Stimulated activated CD8-positive, alpha-beta memory T cell treated with anti-CD3 and anti-CD28 coated beads, Interleukin-15, amount 100 ng/mL, for 4 hours (primary cell): ENCODE results near the gene LDB2.
"Not testable (repeated sequence)": the region's sequence is repeated elsewhere in the genome, so short reads cannot be mapped to it uniquely, and the experiment has no call there.

Source experiments
- DNase-seq, 2 donors: peaks; one replicate each; pipeline ENCODE4 v3.0.0-alpha.2; 2020; ENCODE audit warnings: low read depth in 2 of 2

The LDB2 gene

DNA sequence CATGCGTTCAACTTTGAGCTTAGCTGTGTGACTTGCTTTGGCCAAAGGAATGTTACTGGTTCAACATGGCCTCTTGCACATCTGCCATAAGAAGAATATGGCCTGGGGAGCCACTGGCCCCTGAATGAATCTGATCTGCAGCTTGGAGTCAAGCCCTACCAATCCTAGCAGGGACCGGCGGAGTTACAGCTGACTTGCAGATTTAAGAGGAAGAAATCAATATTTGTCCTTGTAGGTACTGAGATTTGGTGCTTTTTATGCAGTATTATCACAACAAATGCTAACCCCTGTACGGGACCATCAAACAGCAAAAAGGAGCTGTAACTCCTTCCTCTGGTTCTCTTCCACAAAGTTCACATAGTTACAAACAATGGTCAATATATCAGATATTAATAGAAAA, 252.0 kb downstream of the LDB2 start:
- no peak for DNase-seq

DNA sequence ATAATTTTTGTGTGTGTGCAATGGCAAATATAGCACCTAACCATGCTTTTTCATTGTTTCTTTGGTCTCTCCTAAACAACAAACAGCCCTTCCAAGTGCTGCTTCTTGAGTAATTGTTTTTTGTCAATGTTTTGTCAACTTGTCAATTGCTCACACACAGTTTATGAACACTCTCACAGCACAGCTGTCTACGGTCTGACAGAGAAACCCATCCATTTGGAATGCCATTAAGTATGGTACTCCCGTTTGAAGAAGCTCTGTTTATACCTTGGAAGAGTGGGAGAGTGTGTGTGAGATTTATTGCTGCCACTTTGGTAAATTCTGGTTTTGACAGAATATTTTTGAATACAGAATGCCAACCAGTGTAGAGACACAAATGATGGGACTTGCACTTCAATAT, 254.6 kb downstream of the LDB2 start:
- DNase-seq, result no peak

DNA sequence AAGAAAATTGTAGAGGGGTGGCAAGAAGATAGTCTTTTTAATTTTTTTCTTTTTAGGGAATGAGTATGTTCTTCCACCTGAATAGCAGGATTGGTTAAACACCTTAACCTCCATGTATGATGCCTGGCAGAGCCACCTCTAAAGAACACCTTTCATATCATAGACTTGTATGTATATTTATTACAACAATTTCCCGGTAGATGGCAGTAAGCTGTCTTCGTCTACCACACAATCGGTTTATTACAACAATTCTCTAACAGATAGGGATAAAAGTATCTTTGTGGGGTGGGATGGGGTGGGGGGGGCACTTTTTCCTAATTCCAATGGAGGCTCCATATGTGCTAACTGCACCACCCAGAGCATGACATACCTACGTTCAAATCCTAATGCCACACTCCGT, 255.5 kb downstream of the LDB2 start:
- no peak for DNase-seq

DNA sequence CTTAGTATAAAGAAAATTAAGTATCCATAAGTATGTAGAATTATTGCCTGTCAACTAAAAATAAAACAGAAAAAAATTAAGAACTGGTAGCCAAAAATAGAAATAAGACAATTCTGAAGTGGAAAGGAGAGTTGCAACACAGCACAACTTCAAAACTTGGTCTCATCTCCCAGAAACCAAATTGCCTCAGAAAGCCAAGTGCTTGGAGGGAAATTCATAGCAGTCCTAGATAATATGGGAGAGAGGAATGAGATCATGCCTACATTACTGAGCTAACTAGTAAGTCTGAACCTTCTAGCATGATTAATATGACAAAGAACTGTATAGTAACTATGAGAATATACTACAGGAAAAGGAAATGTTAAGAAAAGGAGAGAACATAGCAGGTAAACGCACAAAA, 256.5 kb downstream of the LDB2 start:
- DNase-seq, result no peak

DNA sequence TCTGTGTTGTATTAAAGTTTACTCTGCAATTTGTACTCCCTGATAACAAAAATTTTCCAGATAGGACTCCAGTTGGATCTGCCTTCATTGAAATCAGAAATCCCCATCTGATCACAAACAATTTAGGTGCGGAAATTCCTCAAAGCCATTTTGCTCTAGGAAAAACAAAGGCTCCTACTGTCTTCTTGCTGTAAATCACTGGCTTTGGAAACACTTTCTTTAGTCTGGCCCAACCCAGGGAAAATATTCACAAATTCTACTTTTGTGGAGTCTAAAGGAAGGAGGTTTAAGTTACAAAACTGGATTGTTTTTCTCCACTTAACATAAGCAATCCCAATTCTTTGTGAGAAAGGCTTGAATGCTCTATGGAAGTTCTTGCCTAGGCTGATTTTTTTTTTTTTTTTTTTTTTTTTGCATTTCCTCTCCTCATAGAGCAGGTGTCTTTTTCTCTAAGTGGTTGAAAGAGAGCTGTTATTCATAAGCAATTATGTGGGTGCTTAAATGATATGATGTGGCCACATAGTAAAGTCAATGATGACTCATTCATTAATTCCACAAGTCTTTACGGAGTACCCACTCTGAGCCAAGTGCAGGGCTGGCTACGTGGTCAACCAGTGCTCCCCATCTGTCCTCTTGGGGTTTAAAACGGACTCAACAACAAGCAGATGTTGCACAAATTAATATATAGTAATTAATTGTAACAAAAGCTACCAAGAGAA, 261.4 kb downstream of the LDB2 start:
- DNase-seq, result no peak

DNA sequence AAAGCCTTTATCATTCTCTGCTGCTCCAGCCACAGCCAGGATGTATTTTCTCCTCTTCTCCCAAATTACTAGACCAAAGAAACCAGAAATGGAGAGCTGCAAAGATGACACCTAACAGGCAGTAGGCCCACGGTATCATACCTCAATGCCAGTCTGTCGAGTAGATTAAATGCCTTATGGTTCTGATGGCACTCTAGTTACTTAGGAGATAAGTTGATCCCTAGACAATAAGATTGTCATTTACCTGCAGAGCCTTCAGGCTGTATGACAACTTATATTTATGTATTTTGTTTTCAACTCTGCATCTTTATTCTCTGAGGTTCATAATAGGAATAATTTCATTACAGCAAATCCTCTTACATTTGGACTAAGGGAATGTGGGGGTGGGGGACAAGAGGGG, 262.1 kb downstream of the LDB2 start:
- no peak for DNase-seq

DNA sequence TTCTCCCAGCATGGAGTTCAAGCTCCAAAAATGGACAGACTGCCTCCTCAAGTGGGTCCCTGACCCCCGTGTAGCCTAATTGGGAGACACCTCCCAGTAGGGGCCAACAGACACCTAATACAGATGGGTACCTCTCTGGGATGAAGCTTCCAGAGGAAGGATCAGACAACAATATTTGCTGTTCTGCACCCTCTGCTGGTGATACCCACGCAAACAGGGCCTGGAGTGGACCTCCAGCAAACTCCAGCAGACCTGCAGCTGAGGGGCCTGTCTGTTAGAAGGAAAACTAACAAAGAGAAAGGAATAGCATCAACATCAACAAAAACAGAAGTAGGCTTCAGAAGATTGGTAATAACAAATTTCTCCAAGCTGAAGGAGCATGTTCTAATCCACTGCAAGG, 269.2 kb downstream of the LDB2 start:
- DNase-seq, result not testable (repeated sequence)

DNA sequence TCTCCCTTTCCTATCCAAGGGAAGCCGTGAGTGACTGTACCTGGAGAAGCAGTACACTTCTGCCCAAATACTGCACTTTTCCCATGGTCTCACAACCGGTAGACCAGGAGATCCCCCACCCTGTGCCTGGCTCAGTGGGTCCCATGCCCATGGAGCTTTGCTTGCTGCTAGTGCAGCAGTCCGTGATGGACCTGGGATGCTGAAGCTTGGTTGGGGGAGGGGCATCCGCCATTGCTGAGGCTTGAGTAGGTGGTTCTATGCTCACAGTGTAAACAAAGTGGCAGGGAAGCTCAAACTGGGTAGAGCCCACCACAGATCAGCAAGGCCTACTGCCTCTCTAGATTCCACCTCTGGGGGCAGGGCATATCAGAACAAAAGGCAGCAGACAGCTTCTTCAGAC, 269.6 kb downstream of the LDB2 start:
- not testable (repeated sequence) for DNase-seq

DNA sequence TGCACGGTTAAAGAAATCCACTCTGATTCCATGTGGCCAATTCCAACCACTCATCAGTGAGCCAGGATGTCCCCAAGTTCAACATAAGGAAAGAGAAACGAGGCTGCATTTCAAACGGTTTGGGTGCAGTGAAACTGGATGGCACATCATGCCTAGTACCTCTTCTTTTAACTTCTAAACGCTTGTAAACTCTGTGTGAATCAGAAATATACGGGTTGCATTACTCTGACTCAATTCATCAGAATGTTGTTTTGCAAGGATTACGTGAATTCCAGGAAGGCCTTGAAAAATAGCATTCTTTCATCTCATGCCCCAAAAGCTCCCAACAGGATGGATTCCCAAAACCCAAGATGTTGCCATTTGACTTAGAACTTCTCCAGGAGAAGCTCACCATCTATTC, 270.4 kb downstream of the LDB2 start:
- no peak for DNase-seq

DNA sequence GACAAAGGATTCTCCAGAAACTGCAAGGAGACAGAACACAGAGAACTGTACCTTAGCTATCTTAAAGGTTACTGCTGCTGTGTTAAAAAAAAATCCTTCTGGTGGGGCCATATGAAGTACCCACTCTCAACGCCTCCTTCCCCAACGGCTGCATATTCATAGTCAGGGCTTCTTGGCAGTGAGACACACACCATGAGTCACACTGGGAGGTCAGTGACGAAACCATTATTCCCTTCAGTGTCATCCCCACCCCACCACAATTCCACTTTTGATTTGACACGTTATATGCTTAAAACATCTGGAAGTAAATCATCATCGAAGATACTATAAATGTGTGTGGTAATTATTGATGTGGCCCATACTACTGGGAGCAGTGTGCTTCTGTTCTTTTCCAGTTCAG, 271.5 kb downstream of the LDB2 start:
- no peak for DNase-seq

DNA sequence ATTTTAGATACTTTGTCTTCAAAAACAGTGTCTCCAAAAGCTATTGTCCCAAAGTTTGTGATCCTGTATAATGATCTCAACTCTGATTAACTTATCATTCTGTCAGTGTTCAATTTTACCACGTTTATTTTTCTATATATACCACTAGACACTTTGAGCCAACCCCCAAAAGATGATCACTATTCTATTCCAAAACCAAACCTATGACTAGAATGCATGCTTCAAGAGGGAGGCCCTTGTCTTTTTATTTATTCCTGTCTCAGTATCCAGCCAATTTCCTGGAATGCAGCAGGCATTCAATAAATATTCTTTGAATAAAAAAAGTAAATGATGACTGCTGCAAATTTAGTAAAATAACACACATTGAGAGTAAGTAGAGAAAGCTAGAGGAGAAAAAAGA, 275.6 kb downstream of the LDB2 start:
- DNase-seq, result no peak

DNA sequence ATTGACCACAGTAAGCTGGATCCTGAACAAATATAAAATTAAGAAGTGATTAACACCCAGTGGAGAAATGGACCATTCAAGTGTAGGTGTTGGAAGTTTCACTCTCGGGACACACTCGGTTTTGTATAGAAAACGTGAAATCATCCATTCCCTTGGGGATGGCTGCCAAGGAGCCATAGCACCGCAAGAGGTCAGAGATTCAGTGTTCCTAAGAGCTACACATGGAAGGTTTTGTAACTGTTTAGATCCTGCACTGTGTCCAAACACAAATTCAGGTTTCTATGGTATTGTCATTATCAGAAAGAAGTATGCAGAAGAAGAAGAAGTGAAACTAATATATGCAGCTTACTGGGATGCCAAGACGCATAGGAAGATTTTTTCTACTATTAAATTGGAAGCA, 281.0 kb downstream of the LDB2 start:
- no peak for DNase-seq

DNA sequence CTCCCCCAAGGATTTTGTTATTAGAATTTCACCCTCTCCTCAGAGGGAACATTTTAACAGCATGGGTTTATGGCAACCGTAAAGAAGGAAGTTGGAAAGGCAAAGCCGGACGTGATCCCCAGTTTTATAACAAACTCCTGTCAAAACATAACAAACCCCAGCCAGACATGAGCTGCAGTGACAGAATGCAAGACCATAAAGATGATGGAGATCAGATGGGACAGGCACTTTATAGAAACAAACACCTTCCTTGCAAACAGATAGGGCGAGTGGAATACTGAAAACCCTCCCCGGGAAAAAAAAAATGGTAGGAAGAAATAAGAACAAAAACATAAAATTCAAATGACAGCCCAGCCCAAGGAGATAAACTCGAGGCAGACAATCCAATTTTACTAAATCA, 281.4 kb downstream of the LDB2 start:
- no peak for DNase-seq

DNA sequence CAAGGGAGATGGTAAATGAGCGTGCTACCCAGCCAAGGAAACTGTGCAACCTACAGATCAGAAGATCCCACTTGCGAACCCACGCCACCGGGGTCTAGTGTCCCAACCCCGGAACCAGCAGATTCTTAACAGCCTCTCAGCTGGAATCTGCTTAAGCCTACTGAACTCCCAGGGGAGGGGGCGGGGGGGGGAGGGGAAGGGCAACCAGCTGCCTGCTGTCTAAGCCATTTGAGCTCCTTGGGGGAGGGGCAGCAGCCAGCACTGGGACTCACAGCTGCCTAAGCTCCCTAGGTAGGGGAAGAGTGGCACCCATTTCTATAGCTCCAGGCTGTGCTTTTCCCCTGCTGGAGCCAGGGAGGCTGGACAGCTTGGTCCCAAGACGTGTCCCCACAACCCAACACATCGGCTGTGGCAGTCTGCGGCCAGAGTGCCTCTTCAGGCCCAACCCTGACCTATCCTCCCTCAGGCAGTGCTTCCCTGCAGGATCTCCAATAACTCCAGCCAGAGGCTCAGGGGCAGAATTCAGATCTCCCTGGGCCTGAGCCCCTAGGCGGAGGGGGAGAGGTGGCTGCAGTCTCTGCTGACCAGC, 289.2 kb downstream of the LDB2 start:
- no peak for DNase-seq

DNA sequence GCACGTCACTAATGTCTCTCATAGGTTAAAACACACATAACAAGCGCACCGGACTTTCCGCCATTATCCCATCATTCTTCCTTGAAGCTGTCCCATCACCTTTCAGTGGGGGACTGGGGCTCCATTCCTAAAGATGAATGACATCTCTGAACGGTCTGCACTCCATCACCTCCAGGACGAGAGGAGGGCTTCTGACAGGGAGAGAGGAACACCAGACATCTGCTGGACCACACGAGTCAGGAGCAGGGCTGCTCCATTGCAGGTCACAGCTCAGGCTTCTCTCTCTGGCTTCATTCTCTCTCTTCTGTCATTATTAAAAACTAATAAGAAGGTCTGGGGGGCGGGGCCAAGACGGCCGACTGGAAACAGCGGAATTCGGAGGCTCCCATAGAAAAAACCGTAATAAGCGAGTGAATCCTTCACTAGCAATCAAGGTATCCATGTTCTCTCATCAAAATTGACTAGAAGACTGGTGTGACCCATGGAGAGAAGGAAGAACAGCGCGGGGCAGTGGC, 289.8 kb downstream of the LDB2 start:
- no peak for DNase-seq

DNA sequence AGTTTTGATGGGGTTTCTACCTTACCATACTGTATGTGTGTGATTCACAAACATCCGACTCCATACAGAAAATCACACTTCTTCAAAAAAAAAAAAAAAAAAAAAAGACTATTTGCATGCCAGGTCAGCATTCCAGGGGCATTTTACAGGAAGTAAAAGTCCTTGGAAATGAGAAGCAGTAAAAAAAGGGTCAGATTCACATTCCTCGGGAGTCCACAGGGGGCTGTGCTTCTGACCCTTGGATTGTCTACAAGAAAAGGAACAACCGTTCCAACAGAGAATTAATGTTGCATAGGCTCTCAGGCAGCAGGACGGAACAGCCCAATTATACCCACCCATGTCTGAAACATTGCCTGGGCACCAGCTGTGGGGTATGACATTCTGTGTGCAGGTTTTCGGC, 290.3 kb downstream of the LDB2 start:
- DNase-seq, result no peak

DNA sequence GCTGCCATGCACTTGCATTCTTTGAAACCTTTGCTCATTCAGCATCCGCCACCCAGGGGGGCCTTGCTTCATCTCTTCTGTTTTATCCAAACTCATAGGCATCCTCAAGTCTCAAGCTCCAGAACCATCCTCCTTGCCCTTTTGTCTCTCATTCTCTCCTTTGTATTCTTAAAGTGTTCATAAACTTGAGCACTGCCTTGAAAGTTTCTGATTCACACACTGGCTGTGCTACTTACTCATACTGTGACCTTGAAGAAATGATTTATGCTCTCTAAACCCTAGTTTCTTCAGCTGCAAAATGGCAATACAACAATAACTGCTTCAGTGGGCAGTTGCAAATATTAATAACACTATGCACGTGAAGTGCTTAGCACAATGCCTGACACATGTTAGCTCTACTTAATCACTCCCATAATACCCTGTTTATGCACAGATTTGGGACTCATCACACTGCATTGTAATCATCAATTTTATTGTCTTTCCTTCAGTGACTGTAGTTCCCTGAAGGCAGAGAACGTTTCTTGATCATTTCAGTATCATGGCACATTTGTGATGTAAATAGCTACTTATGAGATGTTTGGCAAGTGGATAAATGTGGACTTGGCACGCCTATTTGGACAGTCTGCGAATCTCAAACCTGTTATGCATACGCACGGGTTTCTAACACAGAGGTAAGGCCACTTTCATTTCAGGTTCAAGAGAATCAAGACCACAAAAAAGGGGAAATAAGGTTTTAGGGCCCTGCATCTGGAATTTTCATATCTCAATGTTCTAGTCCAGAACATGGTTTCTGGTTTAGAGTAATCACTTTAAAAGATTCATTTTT, 291.0 kb downstream of the LDB2 start:
- DNase-seq, result no peak

DNA sequence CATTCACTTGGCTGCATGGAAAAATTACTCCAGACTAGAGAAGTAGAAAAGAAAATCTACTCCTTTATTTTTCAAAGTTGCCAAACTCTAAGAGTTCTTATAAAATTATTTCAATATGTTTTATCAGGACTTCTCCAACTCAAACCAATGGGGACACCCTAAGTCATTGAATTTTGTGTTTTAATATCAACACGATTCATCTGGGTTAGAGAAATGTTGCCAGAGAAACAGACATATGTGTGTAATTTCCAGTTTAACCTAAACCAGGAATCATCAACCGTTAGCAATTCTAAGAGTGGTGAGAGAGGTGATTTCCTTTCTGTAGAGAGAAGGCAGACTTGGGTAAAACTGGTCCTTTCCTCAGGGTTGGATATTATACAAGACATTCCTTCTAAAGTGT, 291.8 kb downstream of the LDB2 start:
- DNase-seq, result no peak

DNA sequence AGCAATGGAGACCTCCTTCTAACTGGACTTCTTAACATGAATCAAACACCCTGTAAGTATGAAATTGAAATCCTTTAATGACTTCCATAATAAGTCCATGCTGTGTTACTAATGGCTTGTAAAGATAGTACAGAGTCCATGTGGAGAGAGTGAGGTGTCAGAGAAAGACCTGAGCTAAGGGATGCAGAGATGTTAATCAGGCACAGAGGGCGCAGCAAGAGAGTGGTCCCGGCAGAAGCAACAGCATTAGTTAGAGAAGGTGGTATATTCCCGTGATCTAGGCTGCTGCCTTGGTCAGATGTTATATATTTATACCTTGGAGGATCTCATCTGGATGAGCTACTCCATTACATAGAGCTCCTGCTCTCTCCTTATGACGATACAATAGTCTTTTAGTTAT, 295.3 kb downstream of the LDB2 start:
- no peak for DNase-seq

DNA sequence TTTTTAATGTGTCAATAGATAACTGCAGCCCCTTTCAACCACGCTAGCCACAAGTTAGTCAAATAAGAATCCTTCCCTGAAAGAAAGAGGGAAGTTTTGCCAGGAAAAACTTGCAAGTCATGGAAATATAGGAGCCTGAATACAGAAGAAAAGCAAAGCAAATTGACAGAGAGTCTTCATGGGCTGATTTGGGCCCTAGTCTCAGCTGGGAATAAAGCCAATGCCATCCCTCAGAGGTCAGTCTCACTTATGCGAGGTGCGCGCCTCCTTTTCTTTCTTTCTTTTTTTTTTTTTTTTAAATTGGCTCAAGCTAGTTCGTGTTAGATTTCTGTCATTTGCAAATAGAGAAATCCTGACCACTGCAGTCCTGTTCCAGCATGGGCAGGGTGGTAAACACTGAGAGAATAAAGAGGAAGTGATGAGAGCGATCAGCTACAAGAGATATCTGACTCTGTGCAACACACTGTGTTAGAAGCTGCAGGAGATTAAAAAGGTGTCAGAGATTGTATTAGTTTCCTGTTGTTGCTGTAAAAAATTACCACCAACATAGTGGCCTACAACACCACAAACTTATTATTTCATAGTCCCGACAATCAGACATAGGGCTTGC, 299.7 kb downstream of the LDB2 start:
- no peak for DNase-seq

DNA sequence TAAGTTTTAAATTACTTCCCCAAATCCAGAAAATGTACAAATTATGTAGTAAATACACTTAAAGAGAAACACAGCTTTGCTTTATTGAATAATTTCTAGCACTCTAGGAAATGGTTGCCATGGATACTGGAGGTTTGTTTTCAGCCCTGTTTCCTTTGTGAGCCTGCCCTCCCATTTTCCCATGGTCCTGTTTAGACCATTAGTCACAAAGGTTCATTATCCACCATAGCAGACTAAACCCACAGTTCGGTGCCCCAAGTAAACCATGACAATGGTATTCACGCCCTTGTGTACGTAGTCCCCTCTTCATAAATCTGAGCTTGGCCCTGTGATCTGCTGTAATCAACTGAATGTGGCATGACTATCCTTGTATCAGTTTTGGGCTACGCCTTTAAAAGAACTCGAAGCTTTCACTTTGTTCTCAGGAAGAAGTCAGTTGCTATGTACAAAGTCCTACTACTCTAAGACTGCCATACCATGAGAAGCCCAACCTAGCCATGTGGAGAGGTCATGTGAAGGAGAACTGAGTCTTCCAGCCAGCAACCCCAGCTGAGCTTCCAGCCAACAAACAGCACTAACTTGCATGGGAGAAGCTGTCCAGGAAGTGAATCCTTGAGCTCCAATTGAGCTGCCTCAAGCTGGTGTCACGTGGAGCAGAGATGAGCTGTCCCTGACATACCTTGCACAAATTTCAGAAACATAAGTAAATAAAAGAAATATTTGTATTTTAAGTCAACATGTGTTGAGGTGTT, 300.4 kb downstream of the LDB2 start:
- DNase-seq, result no peak

DNA sequence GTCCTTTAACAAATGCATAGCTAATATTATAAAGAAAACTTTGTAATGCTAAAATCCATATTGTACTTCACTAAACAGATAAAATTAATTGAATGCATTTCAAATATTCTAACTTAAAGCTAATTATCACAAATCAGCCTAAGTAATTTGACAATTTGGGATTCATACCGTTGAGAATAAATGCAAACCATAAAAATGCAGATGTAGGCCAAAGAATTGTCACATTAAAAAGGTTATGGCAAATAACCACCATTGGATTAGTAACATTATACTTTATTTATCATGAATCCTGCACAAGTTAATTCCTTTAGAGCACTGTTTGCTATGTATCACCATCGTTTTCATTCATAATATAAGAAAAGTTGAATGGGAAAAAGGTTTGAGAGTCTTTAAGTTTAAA, 301.0 kb downstream of the LDB2 start:
- DNase-seq, result no peak
